Activated naive CD4-positive, alpha-beta T cell treated with anti-CD3 and anti-CD28 coated beads, Interleukin-2, amount 10 ng/mL, durations not matched to agents 7 days and 5 days (primary cell): Measurements from ENCODE around the gene PLA2R1.
A peak's percentile ranks its signal among the peaks of the same experiment; 100 is the strongest.

Experiments
- CTCF ChIA-PET: fragments of 350-600 bp; sonication (Branson Sonifier 250); formaldehyde crosslinking; loops from one replicate; lab custom pipeline; 2021; ENCODE audit warnings: antibody characterized with exemption; lab: Charles Lee
- DNase-seq: peaks from one replicate; pipeline ENCODE4 v3.0.0-alpha.2; 2020
- H3K27ac Mint-ChIP-seq: one replicate; pipeline ENCODE4 v1.8.0; 2021; ENCODE audit warnings: mild to moderate bottlenecking, moderate library complexity, mixed read lengths
- H3K27me3 Mint-ChIP-seq: one replicate; pipeline ENCODE4 v1.8.0; 2021; ENCODE audit warnings: mild to moderate bottlenecking, mixed read lengths
- H3K36me3 Mint-ChIP-seq: one replicate; pipeline ENCODE4 v1.8.0; 2021; ENCODE audit warnings: mixed read lengths
- H3K4me1 Mint-ChIP-seq: one replicate; pipeline ENCODE4 v1.8.0; 2021; ENCODE audit warnings: mixed read lengths
- H3K4me3 Mint-ChIP-seq: one replicate; pipeline ENCODE4 v1.8.0; 2021; ENCODE audit warnings: mild to moderate bottlenecking, moderate library complexity, mixed read lengths
- H3K9me3 Mint-ChIP-seq: one replicate; pipeline ENCODE4 v1.8.0; 2021; ENCODE audit warnings: mixed read lengths

Gene PLA2R1

GRCh38 chr2:160077912-160078810 lies 15.7 kb upstream of the PLA2R1 start:
- no peak overlapping the region for H3K4me3 Mint-ChIP-seq
- H3K9me3 Mint-ChIP-seq: peaks cover 2% of the 10 kb centered on the region
- no peaks in the 10 kb centered on the region for H3K4me1 Mint-ChIP-seq
- CTCF ChIA-PET: no interaction called here
- H3K27me3 Mint-ChIP-seq: no peaks in the 10 kb centered on the region
- no peak for DNase-seq
- H3K36me3 Mint-ChIP-seq: no peaks in the 10 kb centered on the region
- H3K27ac Mint-ChIP-seq: no peak overlapping the region

- H3K4me3 Mint-ChIP-seq: no peak overlapping the region
- no peak overlapping the region for H3K27ac Mint-ChIP-seq
- no peaks in the 10 kb centered on the region for H3K27me3 Mint-ChIP-seq
- H3K9me3 Mint-ChIP-seq: peaks cover 2% of the 10 kb centered on the region
- DNase-seq: no peak
- H3K36me3 Mint-ChIP-seq: no peaks in the 10 kb centered on the region
- CTCF ChIA-PET: interaction anchor here (0.9 to 1.1 kb wide), 2 partner anchors 8 to 21 kb away, joined by 3 to 5 read pairs; no protein-coding TSS in a partner anchor
- no peaks in the 10 kb centered on the region for H3K4me1 Mint-ChIP-seq
Observed at GRCh38 chr2:160076914-160077313, 14.5 kb upstream of the PLA2R1 start.

GRCh38 chr2:160076241-160076640 lies 13.8 kb upstream of the PLA2R1 start:
- Mint-ChIP-seq H3K4me1 (no peaks in the 10 kb centered on the region), H3K36me3 (no peaks in the 10 kb centered on the region), H3K27ac (no peak overlapping the region), H3K4me3 (no peak overlapping the region), H3K27me3 (no peaks in the 10 kb centered on the region), H3K9me3 (peaks cover 2% of the 10 kb centered on the region)
- CTCF ChIA-PET: interaction anchor here (0.9 to 1.1 kb wide), 2 partner anchors 9 to 20 kb away, joined by 3 to 5 read pairs; no protein-coding TSS in a partner anchor
- DNase-seq: no peak

- Mint-ChIP-seq H3K36me3 (no peaks in the 10 kb centered on the region), H3K4me3 (no peak overlapping the region), H3K27ac (no peak overlapping the region), H3K4me1 (no peaks in the 10 kb centered on the region), H3K27me3 (no peaks in the 10 kb centered on the region), H3K9me3 (peaks cover 2% of the 10 kb centered on the region)
- DNase-seq: no peak
- CTCF ChIA-PET: no interaction called here
Observed at GRCh38 chr2:160075171-160075570, 12.8 kb upstream of the PLA2R1 start.

GRCh38 chr2:160073284-160073888 lies 11.0 kb upstream of the PLA2R1 start:
- DNase-seq: no peak
- Mint-ChIP-seq H3K36me3 (no peaks in the 10 kb centered on the region), H3K4me3 (no peak overlapping the region), H3K9me3 (peaks cover 2% of the 10 kb centered on the region), H3K4me1 (no peaks in the 10 kb centered on the region), H3K27me3 (no peaks in the 10 kb centered on the region), H3K27ac (no peak overlapping the region)
- CTCF ChIA-PET: no interaction called here

- CTCF ChIA-PET: no interaction called here
- Mint-ChIP-seq H3K4me1 (no peaks in the 10 kb centered on the region), H3K4me3 (no peak overlapping the region), H3K9me3 (peaks cover 2% of the 10 kb centered on the region), H3K36me3 (no peaks in the 10 kb centered on the region), H3K27ac (no peak overlapping the region), H3K27me3 (peaks cover 11% of the 10 kb centered on the region)
- no peak for DNase-seq
Observed at GRCh38 chr2:160068906-160069305, 6.5 kb upstream of the PLA2R1 start.

GRCh38 chr2:160064916-160065315 lies 2.5 kb upstream of the PLA2R1 start:
- Mint-ChIP-seq H3K4me3 (no peak overlapping the region), H3K9me3 (peaks cover 2% of the 10 kb centered on the region), H3K36me3 (no peaks in the 10 kb centered on the region), H3K27me3 (peaks cover 50% of the 10 kb centered on the region), H3K4me1 (peaks cover 7% of the 10 kb centered on the region), H3K27ac (no peak overlapping the region)
- no peak for DNase-seq
- CTCF ChIA-PET: no interaction called here

- H3K27ac Mint-ChIP-seq: no peak overlapping the region
- peaks cover 57% of the 10 kb centered on the region for H3K27me3 Mint-ChIP-seq
- CTCF ChIA-PET: no interaction called here
Observed at GRCh38 chr2:160063879-160064612, 1.6 kb upstream of the PLA2R1 start.

GRCh38 chr2:160063271-160063670 lies 856 bp upstream of the PLA2R1 start:
- no peaks in the 10 kb centered on the region for H3K36me3 Mint-ChIP-seq
- H3K9me3 Mint-ChIP-seq: no peaks in the 10 kb centered on the region
- H3K4me3 Mint-ChIP-seq: peak overlapping the region; percentile 45
- no peak overlapping the region for H3K27ac Mint-ChIP-seq
- CTCF ChIA-PET: no interaction called here
- peaks cover 64% of the 10 kb centered on the region for H3K27me3 Mint-ChIP-seq
- peaks cover 7% of the 10 kb centered on the region for H3K4me1 Mint-ChIP-seq
- no peak for DNase-seq

More at GRCh38 chr2:160063879-160064612, 1.6 kb upstream of the PLA2R1 start:
- H3K4me1 Mint-ChIP-seq: peaks cover 7% of the 10 kb centered on the region
- no peaks in the 10 kb centered on the region for H3K36me3 Mint-ChIP-seq
- H3K9me3 Mint-ChIP-seq: peaks cover 2% of the 10 kb centered on the region
- DNase-seq: no peak
- H3K4me3 Mint-ChIP-seq: no peak overlapping the region

- H3K4me3 Mint-ChIP-seq: peak overlapping the region; percentile 49
- H3K27me3 Mint-ChIP-seq: peaks cover 68% of the 10 kb centered on the region
- H3K9me3 Mint-ChIP-seq: no peaks in the 10 kb centered on the region
- no peak overlapping the region for H3K27ac Mint-ChIP-seq
- H3K36me3 Mint-ChIP-seq: no peaks in the 10 kb centered on the region
- peaks cover 7% of the 10 kb centered on the region for H3K4me1 Mint-ChIP-seq
- DNase-seq: no peak
- CTCF ChIA-PET: no interaction called here
Observed at GRCh38 chr2:160061944-160062291, 497 bp downstream of the PLA2R1 start.

- H3K4me3 Mint-ChIP-seq: no peak overlapping the region
Observed at GRCh38 chr2:160061533-160061932, 882 bp downstream of the PLA2R1 start.

GRCh38 chr2:160060297-160060696 lies 2.1 kb downstream of the PLA2R1 start:
- peaks cover 72% of the 10 kb centered on the region for H3K27me3 Mint-ChIP-seq
- H3K27ac Mint-ChIP-seq: no peak overlapping the region
- no peaks in the 10 kb centered on the region for H3K9me3 Mint-ChIP-seq
- no peaks in the 10 kb centered on the region for H3K36me3 Mint-ChIP-seq
- no peak for DNase-seq
- H3K4me3 Mint-ChIP-seq: no peak overlapping the region
- H3K4me1 Mint-ChIP-seq: peaks cover 7% of the 10 kb centered on the region
- CTCF ChIA-PET: no interaction called here

More at GRCh38 chr2:160061533-160061932, 882 bp downstream of the PLA2R1 start:
- Mint-ChIP-seq H3K4me1 (peaks cover 7% of the 10 kb centered on the region), H3K27me3 (peaks cover 72% of the 10 kb centered on the region), H3K27ac (no peak overlapping the region), H3K9me3 (no peaks in the 10 kb centered on the region), H3K36me3 (no peaks in the 10 kb centered on the region)
- CTCF ChIA-PET: no interaction called here
- no peak for DNase-seq

- CTCF ChIA-PET: no interaction called here
- H3K4me1 Mint-ChIP-seq: no peaks in the 10 kb centered on the region
- no peaks in the 10 kb centered on the region for H3K36me3 Mint-ChIP-seq
Observed at GRCh38 chr2:160057356-160057755, 5.1 kb downstream of the PLA2R1 start.

GRCh38 chr2:160055726-160056108 lies 6.7 kb downstream of the PLA2R1 start:
- Mint-ChIP-seq H3K4me1 (no peaks in the 10 kb centered on the region), H3K9me3 (no peaks in the 10 kb centered on the region), H3K27ac (no peak overlapping the region), H3K36me3 (no peaks in the 10 kb centered on the region), H3K27me3 (peaks cover 29% of the 10 kb centered on the region), H3K4me3 (no peak overlapping the region)
- no peak for DNase-seq
- CTCF ChIA-PET: interaction anchor here (0.6 kb wide), 1 partner anchor 21 kb away, joined by 3 read pairs; no protein-coding TSS in a partner anchor

More at GRCh38 chr2:160057356-160057755, 5.1 kb downstream of the PLA2R1 start:
- Mint-ChIP-seq H3K9me3 (no peaks in the 10 kb centered on the region), H3K27ac (no peak overlapping the region), H3K4me3 (no peak overlapping the region), H3K27me3 (peaks cover 45% of the 10 kb centered on the region)
- no peak for DNase-seq
